Hepatocyte (in vitro differentiated cells): Measurements from ENCODE around the gene P3H3. TPM values are rescaled to one million over a fixed set of nuclear protein-coding genes. Genes with fewer than 3 reads are reported as not detected.

Experiments used
- DNase-seq: peaks from one replicate; pipeline ENCODE4 v3.0.0-alpha.2; 2016; ENCODE audit warnings: low spot score
- H2AFZ ChIP-seq: fragments of 200-600 bp; sonication (generic); 2 replicates; pipeline ENCODE4 v1.6.0; 2016; ENCODE audit warnings: antibody characterized with exemption, mild to moderate bottlenecking
- H3K27ac ChIP-seq: fragments of 200-600 bp; sonication (generic); 2 replicates; pipeline ENCODE4 v1.5.1; 2016; ENCODE audit warnings: mild to moderate bottlenecking
- H3K27me3 ChIP-seq: fragments of 200-600 bp; sonication (generic); 2 replicates; pipeline ENCODE4 v1.6.1; 2016
- H3K36me3 ChIP-seq: fragments of 200-600 bp; sonication (generic); replicated peaks from 2 replicates; pipeline ENCODE4 v1.5.1; 2016; ENCODE audit warnings: low read depth; ENCODE audit not compliant: insufficient read depth
- H3K4me1 ChIP-seq: fragments of 200-600 bp; sonication (generic); 2 replicates; pipeline ENCODE4 v1.5.1; 2016; ENCODE audit warnings: mild to moderate bottlenecking, moderate library complexity; ENCODE audit not compliant: insufficient read depth
- H3K4me2 ChIP-seq: fragments of 200-600 bp; sonication (generic); 2 replicates; pipeline ENCODE4 v1.6.0; 2016
- H3K4me3 ChIP-seq: fragments of 200-600 bp; sonication (generic); 2 replicates; pipeline ENCODE4 v1.5.1; 2016; ENCODE audit warnings: mild to moderate bottlenecking
- H3K79me2 ChIP-seq: fragments of 200-600 bp; sonication (generic); 2 replicates; pipeline ENCODE4 v1.6.0; 2017; ENCODE audit warnings: mild to moderate bottlenecking
- H3K9me2 ChIP-seq: fragments of 200-600 bp; sonication (generic); replicated peaks from 2 replicates; pipeline ENCODE4 v1.6.0; 2017; ENCODE audit warnings: mild to moderate bottlenecking; ENCODE audit not compliant: insufficient read depth
- H3K9me3 ChIP-seq: fragments of 200-600 bp; sonication (generic); 2 replicates; pipeline ENCODE4 v1.5.1; 2016; ENCODE audit warnings: low read depth, mild to moderate bottlenecking
- H4K20me1 ChIP-seq: fragments of 200-600 bp; sonication (generic); 2 replicates; pipeline ENCODE4 v1.6.0; 2016; ENCODE audit warnings: mild to moderate bottlenecking; ENCODE audit not compliant: insufficient read depth, poor library complexity, severe bottlenecking
- CTCF ChIP-seq: fragments of 200-600 bp; sonication (generic); IDR thresholded peaks from 2 replicates; pipeline ENCODE4 v1.5.1; 2016; ENCODE audit warnings: antibody characterized with exemption, mild to moderate bottlenecking; ENCODE audit not compliant: poor library complexity
- EZH2 ChIP-seq: fragments of 200-600 bp; sonication (generic); IDR thresholded peaks from 2 replicates; pipeline ENCODE4 v1.6.1; 2016; ENCODE audit warnings: antibody characterized with exemption, mild to moderate bottlenecking, borderline replicate concordance
- EZH2phosphoT487 ChIP-seq: fragments of 200-600 bp; sonication (generic); IDR thresholded peaks from one replicate; pipeline ENCODE4 v1.6.1; 2018; ENCODE audit warnings: antibody characterized with exemption, mild to moderate bottlenecking, low read depth, moderate library complexity; ENCODE audit not compliant: unreplicated experiment, severe bottlenecking
- WGBS: methylation state at CpG from one replicate; pipeline ENCODE4 v1.1.6; 2016; ENCODE audit warnings: low lambda C conversion rate; ENCODE audit errors: missing lambda C conversion rate; 5-methylcytosine and 5-hydroxymethylcytosine counted together
- polyA plus RNA-seq: library from polyadenylated mRNA; unstranded; fragments of >200 nt; fragmentation: Nextera tagmentation; extraction: Ambion mirVana; gene quantifications from 2 replicates; pipeline ENCODE4 v1.2.1, GENCODE V29; 2016
- total RNA-seq: library from RNA; depleted of rRNA; stranded (reverse); fragments of >200 nt; gene quantifications from 2 replicates; pipeline ENCODE4 v1.2.3, GENCODE V29; 2014

Gene P3H3
- total and polyA plus RNA-seq, 2 experiments from 2014 or later: 38.1 to 38.6 TPM

GRCh38 chr12:6790496-6791150 lies 37.6 kb upstream of the P3H3 start:
- Histone ChIP-seq H3K9me2 (no peaks in the 10 kb centered on the region), H4K20me1 (no peaks in the 10 kb centered on the region), H3K4me2 (no peak overlapping the region), H2AFZ (no peak overlapping the region), H3K27ac (no peak overlapping the region), H3K79me2 (no peaks in the 10 kb centered on the region), H3K27me3 (no peaks in the 10 kb centered on the region), H3K4me3 (no peak overlapping the region), H3K4me1 (peaks cover 8% of the 10 kb centered on the region), H3K36me3 (no peaks in the 10 kb centered on the region), H3K9me3 (no peaks in the 10 kb centered on the region)
- TF ChIP-seq EZH2 (no peak), EZH2phosphoT487 (no peak), CTCF (no peak)
- 95% methylated on average over 12 of the region's 12 CpGs for WGBS
- no peak for DNase-seq

GRCh38 chr12:6791931-6792520 lies 36.2 kb upstream of the P3H3 start:
- Histone ChIP-seq H3K9me2 (no peaks in the 10 kb centered on the region), H3K4me1 (peaks cover 8% of the 10 kb centered on the region), H3K9me3 (no peaks in the 10 kb centered on the region), H3K4me3 (no peak overlapping the region), H3K36me3 (no peaks in the 10 kb centered on the region), H3K79me2 (no peaks in the 10 kb centered on the region), H3K4me2 (peak overlapping the region; percentile 38), H2AFZ (peak overlapping the region; percentile 78), H3K27ac (peak overlapping the region; percentile 60), H3K27me3 (no peaks in the 10 kb centered on the region), H4K20me1 (no peaks in the 10 kb centered on the region)
- DNase-seq: no peak
- TF ChIP-seq EZH2phosphoT487 (no peak), EZH2 (no peak), CTCF (no peak)
- WGBS: 96% methylated on average over 13 of the region's 13 CpGs

- Histone ChIP-seq H3K27ac (peak overlapping the region; percentile 60), H3K4me1 (peaks cover 8% of the 10 kb centered on the region), H4K20me1 (no peaks in the 10 kb centered on the region), H3K79me2 (no peaks in the 10 kb centered on the region), H2AFZ (peak overlapping the region; percentile 78), H3K9me2 (no peaks in the 10 kb centered on the region), H3K4me2 (peak overlapping the region; percentile 38), H3K27me3 (no peaks in the 10 kb centered on the region), H3K36me3 (no peaks in the 10 kb centered on the region), H3K9me3 (no peaks in the 10 kb centered on the region), H3K4me3 (no peak overlapping the region)
- no peak for TF ChIP-seq CTCF
- TF ChIP-seq EZH2: no peak
- no peak for TF ChIP-seq EZH2phosphoT487
- WGBS: 45% methylated on average over 12 of the region's 12 CpGs
- no peak for DNase-seq
Measured at GRCh38 chr12:6792522-6793201, 35.5 kb upstream of the P3H3 start.
